H1 (cell line): ENCODE measurements around the gene MRPS16. TPM values are rescaled to one million over a fixed set of nuclear protein-coding genes. Genes with fewer than 3 reads are reported as not detected.
A peak's percentile ranks its signal among the peaks of the same experiment; 100 is the strongest.

Experiments
- CEBPB ChIP-seq: IDR thresholded peaks from 2 replicates; pipeline ENCODE4 v1.6.1; 2012; ENCODE audit warnings: low read depth, low read length
- CHD2 ChIP-seq: IDR thresholded peaks from 2 replicates; pipeline ENCODE4 v1.6.1; 2012; ENCODE audit warnings: low read length, improper control_type of control experiment
- CREB1 ChIP-seq: IDR thresholded peaks from 2 replicates; pipeline ENCODE4 v1.6.1; 2012; ENCODE audit warnings: inconsistent platforms
- CTCF ChIP-seq, 3 experiments: IDR thresholded peaks; 1 replicate in 2 of 3; 2 replicates in 1 of 3; pipeline versions ENCODE4 v1.5.1 to v1.6.1; 2011; ENCODE audit warnings: low read length in 3 of 3, mild to moderate bottlenecking in 3 of 3, inconsistent platforms in 2 of 3, low read depth in 1 of 3, moderate library complexity in 1 of 3; ENCODE audit not compliant: insufficient read depth in 1 of 3; ENCODE audit errors: control extremely low read depth in 1 of 3
- EP300 ChIP-seq, 2 experiments: IDR thresholded peaks; 1 replicate in 1 of 2; 2 replicates in 1 of 2; pipeline ENCODE4 v1.6.1; 2011 to 2012; ENCODE audit warnings: low read depth in 2 of 2, low read length in 2 of 2, mild to moderate bottlenecking in 2 of 2, borderline replicate concordance in 1 of 2, inconsistent platforms in 1 of 2, moderate library complexity in 1 of 2
- GTF2F1 ChIP-seq: IDR thresholded peaks from 2 replicates; pipeline ENCODE4 v1.6.1; 2012; ENCODE audit warnings: low read depth, low read length, improper control_type of control experiment, borderline replicate concordance
- HDAC2 ChIP-seq, 2 experiments: fragments of 300-600 bp in 1 of 2; sonication (generic) in 1 of 2; IDR thresholded peaks; 2 replicates each; pipeline ENCODE4 v1.6.1; 2011 to 2012; ENCODE audit warnings: low read depth in 2 of 2, low read length in 2 of 2, mild to moderate bottlenecking in 2 of 2, moderate library complexity in 2 of 2, borderline replicate concordance in 1 of 2, inconsistent platforms in 1 of 2
- HDAC6 ChIP-seq: IDR thresholded peaks from one replicate; pipeline ENCODE4 v1.7.1; 2012; ENCODE audit warnings: low read depth, mild to moderate bottlenecking, inconsistent platforms, low read length, moderate library complexity
- JUND ChIP-seq: IDR thresholded peaks from 2 replicates; pipeline ENCODE4 v1.6.1; 2011; ENCODE audit warnings: mild to moderate bottlenecking, improper control_type of control experiment, low read length
- KDM1A ChIP-seq: fragments of 200-600, 300-600 bp; sonication (generic); IDR thresholded peaks from 2 replicates; pipeline ENCODE4 v1.7.1; 2016; ENCODE audit warnings: mild to moderate bottlenecking, low read length, borderline replicate concordance
- NANOG ChIP-seq: IDR thresholded peaks from 2 replicates; pipeline ENCODE4 v1.6.1; 2011; ENCODE audit warnings: low read length, low read depth, mild to moderate bottlenecking, inconsistent platforms; ENCODE audit not compliant: insufficient read depth, poor library complexity, severe bottlenecking
- NRF1 ChIP-seq: IDR thresholded peaks from 2 replicates; pipeline ENCODE4 v1.6.1; 2011; ENCODE audit warnings: mild to moderate bottlenecking, low read depth, low read length, improper control_type of control experiment
- PHF8 ChIP-seq: fragments of 200-600 bp; sonication (generic); conservative IDR thresholded peaks from 2 replicates; pipeline ENCODE4 v1.7.1; 2012; ENCODE audit warnings: low read depth, mild to moderate bottlenecking, inconsistent platforms, low read length, moderate library complexity
- POU5F1 ChIP-seq: IDR thresholded peaks from 2 replicates; pipeline ENCODE4 v1.6.1; 2011; ENCODE audit warnings: low read depth, mild to moderate bottlenecking, low read length, moderate library complexity
- RAD21 ChIP-seq, 2 experiments: IDR thresholded peaks in 1 of 2; conservative IDR thresholded peaks in 1 of 2; 2 replicates each; pipeline ENCODE4 v1.6.1; 2011; ENCODE audit warnings: low read depth in 2 of 2, low read length in 2 of 2, improper control_type of control experiment in 1 of 2, inconsistent platforms in 1 of 2, mild to moderate bottlenecking in 1 of 2, moderate library complexity in 1 of 2
- RFX5 ChIP-seq: IDR thresholded peaks from 2 replicates; pipeline ENCODE4 v1.6.1; 2011; ENCODE audit warnings: low read depth, low read length, improper control_type of control experiment, borderline replicate concordance
- SIX5 ChIP-seq: IDR thresholded peaks from 2 replicates; pipeline ENCODE4 v1.6.1; 2011; ENCODE audit warnings: mild to moderate bottlenecking, low read depth, low read length
- SP1 ChIP-seq: IDR thresholded peaks from 2 replicates; pipeline ENCODE4 v1.6.1; 2011; ENCODE audit warnings: low read depth, low read length
- SRF ChIP-seq: IDR thresholded peaks from 2 replicates; pipeline ENCODE4 v1.6.1; 2011; ENCODE audit warnings: mild to moderate bottlenecking, low read depth, low read length, moderate library complexity
- SUZ12 ChIP-seq: fragments of 200-600 bp; sonication (generic); IDR thresholded peaks from 2 replicates; pipeline ENCODE4 v1.6.1; 2012; ENCODE audit warnings: mild to moderate bottlenecking, inconsistent platforms, low read length, moderate library complexity, mixed read lengths
- TAF7 ChIP-seq: optimal IDR thresholded peaks from 2 replicates; pipeline ENCODE3; 2011; ENCODE audit warnings: low read depth, mild to moderate bottlenecking, inconsistent platforms, low read length, moderate library complexity, borderline replicate concordance
- polyA plus RNA-seq, 7 experiments: library from polyadenylated mRNA; depleted of rRNA in 3 of 7; stranded (reverse) in 5 of 7; unstranded in 2 of 7; fragments of >200 nt in 5 of 7; fragments of 200-250 nt in 2 of 7; gene quantifications; 1 replicate in 5 of 7; 2 replicates in 1 of 7; 4 replicates in 1 of 7; pipeline versions ENCODE4 v1.2.1 to v1.2.3, GENCODE V29; 2011 to 2013; ENCODE audit warnings: missing spikeins in 2 of 7, mixed read lengths in 2 of 7
- total RNA-seq: library from RNA; stranded (reverse); fragmentation: NEBNext Ultra II Directional; extraction: Animal tissue kit (Norgen Biotek cat#: 25700); gene quantifications from 2 replicates; pipeline ENCODE4 v1.2.1, GENCODE V29; 2021

Gene MRPS16
- total and polyA plus RNA-seq, 2 of the 8 experiments (the other 6 are each of a cell fraction or from before 2014, with no cell fraction given), result 125 to 203 TPM

DNA sequence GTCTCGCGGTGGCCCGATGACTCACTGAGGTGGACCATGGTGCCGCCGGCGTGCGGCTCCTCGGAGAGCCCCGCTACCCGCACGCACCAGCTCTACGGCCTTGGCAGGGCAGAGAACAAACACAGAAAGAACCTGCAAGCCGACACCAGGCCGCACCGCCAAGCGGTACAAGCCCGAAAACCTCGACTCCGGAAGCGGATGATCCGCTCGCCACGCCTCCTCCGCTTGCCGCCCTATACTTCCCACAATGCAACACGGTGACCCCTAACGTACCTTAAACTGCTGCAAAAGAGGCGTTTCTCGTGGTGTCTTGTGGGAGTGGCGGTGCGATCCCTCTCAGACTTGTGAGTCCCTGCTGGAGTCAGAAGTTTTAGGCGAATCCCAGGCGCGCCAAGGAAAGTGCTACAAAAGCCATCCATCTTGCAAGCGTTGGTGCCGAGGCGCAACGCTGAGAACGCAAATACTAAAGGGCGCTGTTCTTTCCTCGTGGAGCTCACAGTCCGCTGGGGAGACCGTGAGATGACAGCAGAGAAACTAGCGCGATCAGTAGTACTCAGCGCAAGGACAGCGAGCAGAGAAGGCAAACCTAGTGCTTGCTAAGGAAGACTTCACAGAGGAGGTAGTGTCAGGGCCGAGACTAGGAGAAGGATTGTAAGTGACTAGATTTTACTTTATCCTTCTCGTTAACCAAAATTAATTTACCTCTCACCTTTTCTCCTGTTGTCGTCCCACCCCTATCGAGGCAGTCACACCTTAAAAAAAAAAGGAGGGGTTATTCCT, at the start of gene MRPS16 (continued):
- peak; percentile 87 for TF ChIP-seq PHF8
- TF ChIP-seq GTF2F1, result peak; percentile 46; the same call in 1 of the 2 replicates
- TF ChIP-seq SP1, result no peak; the same call in 1 of the 2 replicates
- no peak for TF ChIP-seq HDAC6
- no peak for TF ChIP-seq CEBPB
- TF ChIP-seq CREB1, result peak; percentile 56; the same call in 1 of the 2 replicates
- TF ChIP-seq SRF, result no peak
- no peak for TF ChIP-seq RFX5
- peak; percentile 3; the same call in 1 of the 2 replicates for TF ChIP-seq SIX5
- peak; percentile 47 for TF ChIP-seq NANOG
- TF ChIP-seq TAF7, result peak; percentile 75
- TF ChIP-seq KDM1A, result no peak
- TF ChIP-seq NRF1, result no peak
- no peak for TF ChIP-seq RAD21 (IDR thresholded peaks at IDR 0.05 in 1 of 2, conservative IDR thresholded peaks at IDR 0.05 in 1 of 2; ENCODE audit: low read depth in 2 of 2, low read length in 2 of 2)
- no peak; the same call in 1 of the 2 replicates for TF ChIP-seq CHD2
- no peak for TF ChIP-seq SUZ12
- TF ChIP-seq HDAC2 (IDR thresholded peaks at IDR 0.05; ENCODE audit: borderline replicate concordance in 1 of 2, low read depth in 2 of 2, low read length in 2 of 2), result no peak
- TF ChIP-seq POU5F1, result no peak
- no peak for TF ChIP-seq EP300 (IDR thresholded peaks at IDR 0.05; ENCODE audit: borderline replicate concordance in 1 of 2, low read depth in 2 of 2, low read length in 2 of 2)
- TF ChIP-seq CTCF (IDR thresholded peaks at IDR 0.05; ENCODE audit: control extremely low read depth in 1 of 3, insufficient read depth in 1 of 3, low read depth in 1 of 3, low read length in 3 of 3), result peak in 1 of 3 experiments; percentile 8; a peak in 1 of 4 replicates
- no peak; the same call in 1 of the 2 replicates for TF ChIP-seq JUND
